GM13976 (cell line): ENCODE measurements around the gene NMB.

ENCODE experiments used
- DNase-seq: peaks from one replicate; pipeline ENCODE4 v3.0.0; 2012; ENCODE audit warnings: low spot score
- in situ Hi-C: fragments of 300-500 bp; cut with MboI; formaldehyde crosslinking; loops from one replicate; pipeline ENCODE4 v1.12.0; 2022; ENCODE audit warnings: low sequenced_read_pairs, mixed read lengths, inconsistent platforms; ENCODE audit not compliant: unreplicated experiment
- TF ChIP-seq, protein P1 (sequence below): IDR thresholded peaks from 2 replicates; pipeline ENCODE4 v1.5.1; 2012; ENCODE audit warnings: borderline replicate concordance, mild to moderate bottlenecking; ENCODE audit not compliant: insufficient read depth; ENCODE audit errors: extremely low read depth, missing control alignments, control extremely low read depth

The NMB gene

DNA sequence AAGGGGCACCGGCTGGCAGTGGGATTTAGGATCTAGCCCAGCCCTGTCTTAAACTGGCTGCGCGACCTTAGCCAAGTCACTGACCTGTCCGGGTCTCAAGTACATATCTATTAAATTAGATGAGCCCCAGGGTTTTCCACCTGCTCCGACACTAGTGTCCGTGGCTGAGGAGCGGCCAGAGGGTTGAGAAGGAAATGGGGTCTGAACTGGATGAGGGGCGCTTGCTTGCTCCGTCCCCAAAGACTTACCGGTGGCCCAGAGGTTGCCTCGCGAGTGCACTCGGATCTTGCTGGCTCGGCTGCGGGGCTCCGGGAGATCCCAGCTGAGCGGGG, 285 bp downstream of the NMB start:
- DNase-seq: no peak
- TF ChIP-seq, protein P1, sequence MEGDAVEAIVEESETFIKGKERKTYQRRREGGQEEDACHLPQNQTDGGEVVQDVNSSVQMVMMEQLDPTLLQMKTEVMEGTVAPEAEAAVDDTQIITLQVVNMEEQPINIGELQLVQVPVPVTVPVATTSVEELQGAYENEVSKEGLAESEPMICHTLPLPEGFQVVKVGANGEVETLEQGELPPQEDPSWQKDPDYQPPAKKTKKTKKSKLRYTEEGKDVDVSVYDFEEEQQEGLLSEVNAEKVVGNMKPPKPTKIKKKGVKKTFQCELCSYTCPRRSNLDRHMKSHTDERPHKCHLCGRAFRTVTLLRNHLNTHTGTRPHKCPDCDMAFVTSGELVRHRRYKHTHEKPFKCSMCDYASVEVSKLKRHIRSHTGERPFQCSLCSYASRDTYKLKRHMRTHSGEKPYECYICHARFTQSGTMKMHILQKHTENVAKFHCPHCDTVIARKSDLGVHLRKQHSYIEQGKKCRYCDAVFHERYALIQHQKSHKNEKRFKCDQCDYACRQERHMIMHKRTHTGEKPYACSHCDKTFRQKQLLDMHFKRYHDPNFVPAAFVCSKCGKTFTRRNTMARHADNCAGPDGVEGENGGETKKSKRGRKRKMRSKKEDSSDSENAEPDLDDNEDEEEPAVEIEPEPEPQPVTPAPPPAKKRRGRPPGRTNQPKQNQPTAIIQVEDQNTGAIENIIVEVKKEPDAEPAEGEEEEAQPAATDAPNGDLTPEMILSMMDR: no peak
- in situ Hi-C loops: no loop called here

DNA sequence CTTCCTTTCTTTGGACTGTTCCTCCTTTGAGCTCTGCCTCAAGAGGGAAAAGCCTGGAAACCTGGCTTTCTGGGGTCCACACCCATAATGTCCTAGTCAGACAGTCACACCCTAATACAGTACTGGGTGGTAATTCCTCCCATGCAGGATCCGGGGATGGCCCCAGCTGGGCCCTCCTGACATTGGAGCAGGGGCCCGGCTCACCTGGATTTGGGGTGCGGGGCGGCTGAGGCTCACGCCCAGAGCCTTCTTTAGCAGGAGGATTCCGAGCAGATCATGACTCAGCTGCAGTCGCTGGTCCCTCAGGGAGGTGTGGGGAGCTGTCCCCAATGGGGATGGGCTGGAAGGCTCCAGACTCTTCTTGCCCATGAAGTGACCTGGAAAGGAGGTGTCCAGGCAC, 1.0 kb downstream of the NMB start:
- in situ Hi-C loops: no loop called here
- DNase-seq: no peak

DNA sequence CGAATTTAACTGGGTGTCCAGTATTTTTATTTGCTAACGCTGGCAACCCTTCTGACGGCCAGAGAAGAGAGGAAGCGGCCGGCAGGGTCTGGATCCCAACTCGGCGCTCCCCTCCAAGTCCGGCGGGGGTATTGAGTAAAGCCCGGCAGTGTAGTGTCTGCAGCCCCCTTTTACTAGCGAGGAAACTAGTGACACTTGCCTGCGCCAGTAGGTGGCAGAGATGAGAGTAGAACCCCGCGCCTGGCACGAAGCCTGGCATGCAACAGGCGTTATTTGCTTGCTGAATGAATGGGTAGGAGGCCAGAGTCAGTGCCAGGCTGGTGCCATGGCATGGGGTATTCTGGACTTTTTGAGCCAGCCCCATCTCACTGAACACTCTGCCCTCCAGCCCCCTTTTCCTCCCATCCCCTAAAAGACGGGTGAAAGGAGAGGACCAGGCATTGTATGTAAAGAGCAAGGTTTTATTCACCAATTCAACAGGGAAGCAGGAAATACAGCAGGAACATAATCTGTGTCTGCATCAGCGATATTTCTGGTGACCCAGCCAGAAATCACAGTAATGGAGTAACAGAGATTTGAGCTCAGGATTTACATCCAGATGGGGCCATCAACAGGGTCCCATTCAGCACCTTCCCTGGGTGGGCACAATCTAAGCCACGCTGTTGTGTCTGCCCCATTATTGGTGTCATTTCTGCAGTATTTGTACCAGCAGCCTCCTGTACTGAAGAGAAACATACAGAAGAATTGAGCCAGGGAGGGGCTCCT, 3.1 kb downstream of the NMB start:
- in situ Hi-C loops: no loop called here
- peak; percentile 72 for DNase-seq
- TF ChIP-seq, protein P1: peak; percentile 64

More for the DNA sequence above, 1.0 kb downstream of the NMB start:
- TF ChIP-seq, protein P1: no peak

DNA sequence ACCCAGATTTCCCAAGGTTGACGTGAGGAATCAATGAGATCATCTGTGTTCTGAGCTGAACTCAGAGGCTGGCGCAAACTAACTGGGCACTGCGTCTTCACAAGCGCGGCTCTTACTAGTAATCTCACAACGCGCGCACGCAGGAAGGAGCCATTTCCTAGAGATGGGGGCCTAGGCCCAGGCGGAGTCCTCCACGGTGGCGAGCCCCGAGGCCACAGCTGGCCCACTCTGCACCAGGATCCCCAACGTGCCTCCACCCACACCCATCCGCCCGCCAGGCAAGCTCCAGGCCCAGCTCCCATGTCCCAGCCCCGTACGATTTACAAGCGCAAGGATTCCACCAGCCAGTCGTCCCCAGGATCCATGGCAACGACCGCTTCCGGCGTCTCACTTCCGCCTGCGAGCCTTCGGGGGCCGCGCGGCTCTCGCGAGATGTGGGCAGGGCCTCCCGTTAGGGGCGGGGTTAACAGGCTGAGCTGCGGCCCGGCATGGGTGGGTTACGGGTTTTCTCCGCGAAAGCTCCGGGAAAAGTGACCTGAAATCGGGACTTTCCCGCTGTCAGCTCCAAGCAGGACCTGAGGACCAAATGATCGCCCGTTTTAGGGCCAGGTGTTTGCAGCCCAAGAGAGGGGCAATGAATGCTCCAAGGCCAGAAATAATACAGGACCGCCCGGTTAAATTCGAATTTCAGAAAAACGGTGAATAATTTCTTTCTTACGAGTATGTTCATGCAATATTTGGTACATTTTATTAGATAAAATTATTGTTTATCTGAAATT, 3.9 kb downstream of the NMB start, which contains the start of gene WDR73:
TSS of gene WDR73 (minus strand) at position 374 of the 779 bp plus-strand sequence. CDS start at position 365, 9 bp downstream.
- TF ChIP-seq, protein P1: no peak
- DNase-seq: peak; percentile 97
- in situ Hi-C loops: no loop called here

DNA sequence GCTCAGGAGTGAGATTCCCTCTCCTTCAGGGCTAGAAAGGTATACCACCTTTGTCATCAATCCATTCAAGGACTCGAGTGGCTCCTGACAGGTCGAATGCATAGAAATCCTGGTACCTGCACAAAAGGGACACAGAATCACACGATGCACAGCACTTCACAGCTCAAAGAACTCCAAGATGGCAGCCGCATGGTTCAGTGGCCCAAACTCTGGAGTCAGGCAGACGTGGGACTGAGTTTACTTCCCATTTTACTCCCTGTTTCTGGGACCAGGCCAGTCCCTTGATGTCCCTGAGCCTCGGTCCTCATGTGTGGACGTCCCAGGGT, 4.5 kb downstream of the NMB start:
- TF ChIP-seq, protein P1: no peak
- in situ Hi-C loops: no loop called here
- no peak for DNase-seq

DNA sequence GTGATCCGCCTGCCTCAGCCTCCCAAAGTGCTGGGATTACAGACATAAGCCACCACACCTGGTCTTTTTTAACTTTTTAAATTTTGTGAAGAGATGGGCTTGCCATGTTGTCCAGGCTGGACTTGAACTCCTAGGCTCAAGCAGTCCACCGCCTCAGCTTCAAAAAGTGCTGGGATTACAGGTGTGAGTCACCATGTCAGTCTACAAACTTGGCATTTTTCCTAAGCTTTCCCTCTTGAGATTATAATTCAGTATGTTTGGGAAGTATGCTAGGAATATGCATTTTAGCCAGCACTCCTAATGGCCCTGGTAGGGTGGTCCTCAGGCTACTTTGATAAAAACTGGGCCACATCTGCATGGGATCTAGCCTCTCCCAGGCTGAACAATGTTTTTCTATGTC, 8.3 kb downstream of the NMB start:
- TF ChIP-seq, protein P1: no peak
- DNase-seq: no peak
- in situ Hi-C loops: no loop called here
